Right ventricle myocardium superior (tissue), 1 donor: Measurements from ENCODE around the gene SAMD15. TPM values are rescaled to one million over a fixed set of nuclear protein-coding genes. Genes with fewer than 3 reads are reported as not detected.

ENCODE experiments used
- ATAC-seq: fragments of 200-7000 bp; cut with Tn5 transposase; one replicate; pipeline ENCODE4 v1.9.1; 2020; ENCODE audit warnings: mild to moderate bottlenecking; ENCODE audit not compliant: poor library complexity
- DNase-seq: peaks from one replicate; pipeline ENCODE4 v3.0.0-alpha.2; 2020
- intact Hi-C: fragments of 100-400 bp; cut with DNase I; formaldehyde crosslinking; loops from one replicate; pipeline ENCODE4 v1.11.2; 2022
- total RNA-seq: library from RNA; stranded (reverse); fragmentation: NEBNext Ultra II Directional; extraction: Animal tissue kit (Norgen Biotek cat#: 25700); gene quantifications from one replicate; pipeline ENCODE4 v1.2.1, GENCODE V29; 2021
- donor health status: DM: no; HTN: yes; CAD: no; lungs with severe emphysema.

The SAMD15 gene
- total RNA-seq, 1 donor from 2014 or later: not detected

DNA sequence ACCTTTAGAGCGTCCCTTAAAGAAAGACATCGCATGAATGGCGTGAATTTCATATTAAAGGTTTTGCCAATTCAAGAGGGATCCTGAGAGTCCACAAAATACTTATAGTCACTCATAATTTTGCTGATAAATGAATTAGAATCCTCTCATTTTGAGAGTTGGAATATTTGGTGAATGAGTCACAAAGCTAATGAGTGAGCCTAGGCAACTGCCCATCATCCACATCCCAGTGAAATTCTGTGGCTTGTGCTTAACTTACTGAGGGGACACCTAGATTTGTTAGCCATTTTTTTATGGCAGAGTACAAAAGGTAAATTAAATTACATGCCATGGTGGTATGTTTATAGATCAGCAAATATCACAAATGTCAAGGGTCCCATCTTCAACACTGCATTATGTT lies 58.9 kb downstream of the SAMD15 start:
- intact Hi-C loops: no loop called here
- DNase-seq (no peak), ATAC-seq (no peak)

DNA sequence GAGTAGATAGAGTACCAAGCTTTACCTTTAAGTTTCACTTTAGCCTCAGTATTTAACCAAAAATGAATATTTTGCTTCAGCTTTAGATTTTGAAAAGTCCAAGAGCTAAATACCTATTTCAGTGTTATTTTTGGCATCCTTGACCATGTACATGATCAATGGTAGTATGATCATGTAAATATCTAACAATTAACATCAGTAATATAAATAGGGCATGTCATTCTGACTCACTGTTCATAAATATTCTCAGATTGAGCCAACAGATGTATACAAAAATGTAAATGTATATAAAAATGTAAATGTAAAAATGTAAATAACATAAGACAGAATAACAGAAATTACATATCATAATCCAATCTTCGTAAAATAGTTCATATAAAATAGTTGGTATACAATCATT lies 61.4 kb downstream of the SAMD15 start:
- intact Hi-C loops: no loop called here
- no peak for ATAC-seq

DNA sequence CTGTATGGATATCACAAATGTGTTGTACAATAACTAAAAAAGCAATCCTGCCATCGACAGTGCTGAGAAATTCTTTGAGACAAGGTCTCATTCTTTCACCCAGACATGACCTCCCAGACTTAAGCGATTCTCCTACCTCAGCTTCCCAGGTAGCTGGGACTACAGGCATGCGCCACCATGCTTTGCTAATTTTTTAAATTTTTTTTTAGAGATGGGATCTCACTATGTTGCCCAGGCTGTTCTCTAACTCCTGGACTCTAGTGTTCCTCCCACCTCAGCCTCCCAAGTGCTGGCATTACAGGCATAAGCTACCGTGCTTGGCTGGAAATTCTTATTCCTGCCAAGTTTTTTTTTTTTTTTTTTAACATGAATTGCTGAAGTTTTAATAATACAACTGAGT lies 62.7 kb downstream of the SAMD15 start:
- DNase-seq (no peak), ATAC-seq (no peak)
- intact Hi-C loops: no loop called here

More for the DNA sequence above, 61.4 kb downstream of the SAMD15 start:
- no peak for DNase-seq

Other genes with a start within 250 kb of the SAMD15 start
- not detected for gene ZDHHC22, start 235.6 kb upstream of the SAMD15 start, total RNA-seq
- 2.9 TPM for gene TMEM63C, start 195.6 kb upstream of the SAMD15 start, total RNA-seq
- gene NGB, start 106.2 kb upstream of the SAMD15 start, total RNA-seq: not detected
- 19.7 TPM for gene POMT2, start 56.5 kb upstream of the SAMD15 start, total RNA-seq
- 14.9 TPM for gene GSTZ1, start 56.3 kb upstream of the SAMD15 start, total RNA-seq
- gene TMED8, start 285 bp upstream of the SAMD15 start, total RNA-seq: 4.8 TPM
- not detected for gene NOXRED1, start 46.1 kb downstream of the SAMD15 start, total RNA-seq
- 10.9 TPM for gene VIPAS39, start 80.2 kb downstream of the SAMD15 start, total RNA-seq
- gene AHSA1, start 80.7 kb downstream of the SAMD15 start, total RNA-seq: 205 TPM
- gene ISM2, start 121.4 kb downstream of the SAMD15 start, total RNA-seq: not detected
- 10.2 TPM for gene SPTLC2, start 239.3 kb downstream of the SAMD15 start, total RNA-seq